Measurements from ENCODE around the gene SNORC. TPM values are rescaled to one million over a fixed set of nuclear protein-coding genes. Genes with fewer than 3 reads are reported as not detected.

SNORC gene
- total and polyA plus RNA-seq, 2 of the 13 experiments (the other 11 are each of a cell fraction or from before 2014, with no cell fraction given) = 59.1 to 86.1 TPM

DNA sequence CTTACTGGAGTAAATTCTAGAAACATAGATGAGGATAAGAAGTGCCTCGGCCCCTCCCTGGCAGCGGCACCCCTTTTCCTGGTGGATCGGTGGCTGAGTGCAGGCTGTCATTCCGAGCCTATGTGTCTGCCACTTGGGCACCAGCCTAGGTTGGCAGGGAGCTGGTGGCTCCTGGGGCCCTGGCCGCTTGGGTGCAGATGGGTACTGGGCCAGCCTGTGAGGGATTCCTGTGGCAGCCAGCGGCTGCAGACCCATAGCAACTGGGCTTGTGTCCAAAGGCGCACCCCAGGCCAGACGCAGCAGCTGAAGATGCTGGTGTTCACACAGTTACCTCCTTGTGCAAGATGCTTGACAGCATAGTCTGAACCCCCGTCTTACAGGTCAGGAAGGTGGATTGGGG lies 2.8 kb downstream of the SNORC start (continued):
- TF ChIP-seq ZNF768 (CRISPR knock-in tag; IDR thresholded peaks at IDR 0.05) = peak; percentile 3; the same call in 1 of the 2 replicates
- TF ChIP-seq, protein P1, sequence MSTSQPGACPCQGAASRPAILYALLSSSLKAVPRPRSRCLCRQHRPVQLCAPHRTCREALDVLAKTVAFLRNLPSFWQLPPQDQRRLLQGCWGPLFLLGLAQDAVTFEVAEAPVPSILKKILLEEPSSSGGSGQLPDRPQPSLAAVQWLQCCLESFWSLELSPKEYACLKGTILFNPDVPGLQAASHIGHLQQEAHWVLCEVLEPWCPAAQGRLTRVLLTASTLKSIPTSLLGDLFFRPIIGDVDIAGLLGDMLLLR (CRISPR knock-in tag; IDR thresholded peaks at IDR 0.05) = 0 out of 2 replicates have a peak, but pooled peaks have one; percentile 8
- TF ChIP-seq ZNF776 (CRISPR knock-in tag; IDR thresholded peaks at IDR 0.05) = 0 out of 2 replicates have a peak, but pooled peaks have one; percentile 12
- no peak for TF ChIP-seq MEIS1 (CRISPR knock-in tag; IDR thresholded peaks at IDR 0.05; ENCODE audit: borderline replicate concordance)
- no peak for TF ChIP-seq NPAS2 (CRISPR knock-in tag; IDR thresholded peaks at IDR 0.05; ENCODE audit: borderline replicate concordance)
- TF ChIP-seq, protein P2, sequence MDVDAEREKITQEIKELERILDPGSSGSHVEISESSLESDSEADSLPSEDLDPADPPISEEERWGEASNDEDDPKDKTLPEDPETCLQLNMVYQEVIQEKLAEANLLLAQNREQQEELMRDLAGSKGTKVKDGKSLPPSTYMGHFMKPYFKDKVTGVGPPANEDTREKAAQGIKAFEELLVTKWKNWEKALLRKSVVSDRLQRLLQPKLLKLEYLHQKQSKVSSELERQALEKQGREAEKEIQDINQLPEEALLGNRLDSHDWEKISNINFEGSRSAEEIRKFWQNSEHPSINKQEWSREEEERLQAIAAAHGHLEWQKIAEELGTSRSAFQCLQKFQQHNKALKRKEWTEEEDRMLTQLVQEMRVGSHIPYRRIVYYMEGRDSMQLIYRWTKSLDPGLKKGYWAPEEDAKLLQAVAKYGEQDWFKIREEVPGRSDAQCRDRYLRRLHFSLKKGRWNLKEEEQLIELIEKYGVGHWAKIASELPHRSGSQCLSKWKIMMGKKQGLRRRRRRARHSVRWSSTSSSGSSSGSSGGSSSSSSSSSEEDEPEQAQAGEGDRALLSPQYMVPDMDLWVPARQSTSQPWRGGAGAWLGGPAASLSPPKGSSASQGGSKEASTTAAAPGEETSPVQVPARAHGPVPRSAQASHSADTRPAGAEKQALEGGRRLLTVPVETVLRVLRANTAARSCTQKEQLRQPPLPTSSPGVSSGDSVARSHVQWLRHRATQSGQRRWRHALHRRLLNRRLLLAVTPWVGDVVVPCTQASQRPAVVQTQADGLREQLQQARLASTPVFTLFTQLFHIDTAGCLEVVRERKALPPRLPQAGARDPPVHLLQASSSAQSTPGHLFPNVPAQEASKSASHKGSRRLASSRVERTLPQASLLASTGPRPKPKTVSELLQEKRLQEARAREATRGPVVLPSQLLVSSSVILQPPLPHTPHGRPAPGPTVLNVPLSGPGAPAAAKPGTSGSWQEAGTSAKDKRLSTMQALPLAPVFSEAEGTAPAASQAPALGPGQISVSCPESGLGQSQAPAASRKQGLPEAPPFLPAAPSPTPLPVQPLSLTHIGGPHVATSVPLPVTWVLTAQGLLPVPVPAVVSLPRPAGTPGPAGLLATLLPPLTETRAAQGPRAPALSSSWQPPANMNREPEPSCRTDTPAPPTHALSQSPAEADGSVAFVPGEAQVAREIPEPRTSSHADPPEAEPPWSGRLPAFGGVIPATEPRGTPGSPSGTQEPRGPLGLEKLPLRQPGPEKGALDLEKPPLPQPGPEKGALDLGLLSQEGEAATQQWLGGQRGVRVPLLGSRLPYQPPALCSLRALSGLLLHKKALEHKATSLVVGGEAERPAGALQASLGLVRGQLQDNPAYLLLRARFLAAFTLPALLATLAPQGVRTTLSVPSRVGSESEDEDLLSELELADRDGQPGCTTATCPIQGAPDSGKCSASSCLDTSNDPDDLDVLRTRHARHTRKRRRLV (CRISPR knock-in tag; IDR thresholded peaks at IDR 0.05) = no peak
- TF ChIP-seq, protein P3, sequence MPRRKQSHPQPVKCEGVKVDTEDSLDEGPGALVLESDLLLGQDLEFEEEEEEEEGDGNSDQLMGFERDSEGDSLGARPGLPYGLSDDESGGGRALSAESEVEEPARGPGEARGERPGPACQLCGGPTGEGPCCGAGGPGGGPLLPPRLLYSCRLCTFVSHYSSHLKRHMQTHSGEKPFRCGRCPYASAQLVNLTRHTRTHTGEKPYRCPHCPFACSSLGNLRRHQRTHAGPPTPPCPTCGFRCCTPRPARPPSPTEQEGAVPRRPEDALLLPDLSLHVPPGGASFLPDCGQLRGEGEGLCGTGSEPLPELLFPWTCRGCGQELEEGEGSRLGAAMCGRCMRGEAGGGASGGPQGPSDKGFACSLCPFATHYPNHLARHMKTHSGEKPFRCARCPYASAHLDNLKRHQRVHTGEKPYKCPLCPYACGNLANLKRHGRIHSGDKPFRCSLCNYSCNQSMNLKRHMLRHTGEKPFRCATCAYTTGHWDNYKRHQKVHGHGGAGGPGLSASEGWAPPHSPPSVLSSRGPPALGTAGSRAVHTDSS (CRISPR knock-in tag; conservative IDR thresholded peaks at IDR 0.05) = no peak
- TF ChIP-seq NAIF1 (CRISPR knock-in tag; IDR thresholded peaks at IDR 0.05; ENCODE audit: borderline replicate concordance) = no peak
- TF ChIP-seq ZNF232 (CRISPR knock-in tag; IDR thresholded peaks at IDR 0.05; ENCODE audit: borderline replicate concordance) = no peak
- TF ChIP-seq, protein P4, sequence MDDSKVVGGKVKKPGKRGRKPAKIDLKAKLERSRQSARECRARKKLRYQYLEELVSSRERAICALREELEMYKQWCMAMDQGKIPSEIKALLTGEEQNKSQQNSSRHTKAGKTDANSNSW (CRISPR knock-in tag; IDR thresholded peaks at IDR 0.05; ENCODE audit: borderline replicate concordance) = 0 out of 2 replicates have a peak, but pooled peaks have one; percentile 3
- TF ChIP-seq ZNF614 (CRISPR knock-in tag; IDR thresholded peaks at IDR 0.05; ENCODE audit: borderline replicate concordance) = no peak
- TF ChIP-seq REPIN1 (CRISPR knock-in tag; IDR thresholded peaks at IDR 0.05; ENCODE audit: borderline replicate concordance, low read depth) = no peak
- TF ChIP-seq CBX5 (CRISPR knock-in tag; IDR thresholded peaks at IDR 0.05; ENCODE audit: borderline replicate concordance) = 0 out of 2 replicates have a peak, but pooled peaks have one; percentile 3
- TF ChIP-seq SSRP1 (CRISPR knock-in tag; IDR thresholded peaks at IDR 0.05) = no peak
- TF ChIP-seq, protein P5, sequence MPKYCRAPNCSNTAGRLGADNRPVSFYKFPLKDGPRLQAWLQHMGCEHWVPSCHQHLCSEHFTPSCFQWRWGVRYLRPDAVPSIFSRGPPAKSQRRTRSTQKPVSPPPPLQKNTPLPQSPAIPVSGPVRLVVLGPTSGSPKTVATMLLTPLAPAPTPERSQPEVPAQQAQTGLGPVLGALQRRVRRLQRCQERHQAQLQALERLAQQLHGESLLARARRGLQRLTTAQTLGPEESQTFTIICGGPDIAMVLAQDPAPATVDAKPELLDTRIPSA (CRISPR knock-in tag; IDR thresholded peaks at IDR 0.05; ENCODE audit: borderline replicate concordance) = no peak
- no peak for TF ChIP-seq CENPX (CRISPR knock-in tag; IDR thresholded peaks at IDR 0.05)
- no peak for TF ChIP-seq ZNF30 (CRISPR knock-in tag; IDR thresholded peaks at IDR 0.05)
- TF ChIP-seq, protein P6, sequence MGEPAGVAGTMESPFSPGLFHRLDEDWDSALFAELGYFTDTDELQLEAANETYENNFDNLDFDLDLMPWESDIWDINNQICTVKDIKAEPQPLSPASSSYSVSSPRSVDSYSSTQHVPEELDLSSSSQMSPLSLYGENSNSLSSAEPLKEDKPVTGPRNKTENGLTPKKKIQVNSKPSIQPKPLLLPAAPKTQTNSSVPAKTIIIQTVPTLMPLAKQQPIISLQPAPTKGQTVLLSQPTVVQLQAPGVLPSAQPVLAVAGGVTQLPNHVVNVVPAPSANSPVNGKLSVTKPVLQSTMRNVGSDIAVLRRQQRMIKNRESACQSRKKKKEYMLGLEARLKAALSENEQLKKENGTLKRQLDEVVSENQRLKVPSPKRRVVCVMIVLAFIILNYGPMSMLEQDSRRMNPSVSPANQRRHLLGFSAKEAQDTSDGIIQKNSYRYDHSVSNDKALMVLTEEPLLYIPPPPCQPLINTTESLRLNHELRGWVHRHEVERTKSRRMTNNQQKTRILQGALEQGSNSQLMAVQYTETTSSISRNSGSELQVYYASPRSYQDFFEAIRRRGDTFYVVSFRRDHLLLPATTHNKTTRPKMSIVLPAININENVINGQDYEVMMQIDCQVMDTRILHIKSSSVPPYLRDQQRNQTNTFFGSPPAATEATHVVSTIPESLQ (CRISPR knock-in tag; conservative IDR thresholded peaks at IDR 0.05) = no peak
- TF ChIP-seq ZNF34 (CRISPR knock-in tag; IDR thresholded peaks at IDR 0.05; ENCODE audit: borderline replicate concordance) = no peak
